C4-2B (cell line): ENCODE data around the gene CLP1.

Experiments used
- H3K27ac ChIP-seq: fragments of 450-650 bp; 2 replicates; pipeline ENCODE4 v1.5.1; 2017
- CTCF ChIP-seq: fragments of 450-650 bp; conservative IDR thresholded peaks from 2 replicates; pipeline ENCODE4 v1.5.1; 2017; ENCODE audit warnings: mild to moderate bottlenecking
- ZFX ChIP-seq: fragments of 450-650 bp; IDR thresholded peaks from 2 replicates; pipeline ENCODE4 v1.6.1; 2017

The CLP1 gene

GRCh38 chr11:57657194-57658022 is at the start of gene CLP1:
Gene CLP1 (plus strand): TSS chr11:57657762. CDS start chr11:57659477, 1,715 bp downstream.
- peak within 1 kb of the TSS; percentile 61 for H3K27ac ChIP-seq
- TF ChIP-seq CTCF (no peak), ZFX (no peak)

GRCh38 chr11:57610170-57610569 is 47.4 kb upstream of the CLP1 start:
- TF ChIP-seq CTCF (no peak), ZFX (no peak)
- no peak overlapping the region for H3K27ac ChIP-seq

- TF ChIP-seq ZFX (no peak), CTCF (no peak)
- no peak overlapping the region for H3K27ac ChIP-seq
Measured at GRCh38 chr11:57614234-57614772, 43.3 kb upstream of the CLP1 start.

GRCh38 chr11:57615308-57615707 is 42.3 kb upstream of the CLP1 start:
- no peak overlapping the region for H3K27ac ChIP-seq
- TF ChIP-seq CTCF (no peak), ZFX (no peak)

GRCh38 chr11:57616595-57616994 is 41.0 kb upstream of the CLP1 start:
- TF ChIP-seq ZFX (no peak), CTCF (no peak)
- H3K27ac ChIP-seq, result no peak overlapping the region

- TF ChIP-seq ZFX (no peak), CTCF (no peak)
- H3K27ac ChIP-seq, result no peak overlapping the region
Measured at GRCh38 chr11:57618438-57618837, 39.1 kb upstream of the CLP1 start.

GRCh38 chr11:57619331-57619730 is 38.2 kb upstream of the CLP1 start:
- TF ChIP-seq CTCF (no peak; the same call in 1 of the 2 replicates), ZFX (no peak)

More at GRCh38 chr11:57619331-57619730, 38.2 kb upstream of the CLP1 start:
- no peak overlapping the region for H3K27ac ChIP-seq
